Panc1 (cell line): Measurements from ENCODE around the gene SARNP.

Experiments
- CTCF ChIP-seq: fragments of 450-650 bp; IDR thresholded peaks from 2 replicates; pipeline ENCODE4 v1.5.1; 2017; ENCODE audit warnings: mild to moderate bottlenecking
- POLR2AphosphoS5 ChIP-seq: IDR thresholded peaks from 2 replicates; pipeline ENCODE4 v1.6.1; 2012; ENCODE audit warnings: mild to moderate bottlenecking, low read depth, low read length, moderate library complexity
- REST ChIP-seq, 2 experiments: IDR thresholded peaks; 2 replicates each; pipeline ENCODE4 v1.6.1; 2011 to 2012; ENCODE audit warnings: low read depth in 2 of 2, control low read depth in 1 of 2, low read length in 1 of 2, mild to moderate bottlenecking in 1 of 2, moderate library complexity in 1 of 2; ENCODE audit not compliant: insufficient read depth in 1 of 2
- SIN3A ChIP-seq: IDR thresholded peaks from 2 replicates; pipeline ENCODE4 v1.6.1; 2012; ENCODE audit warnings: low read depth, mild to moderate bottlenecking, low read length, moderate library complexity, borderline replicate concordance; ENCODE audit not compliant: insufficient read depth
- TCF7L2 ChIP-seq: IDR thresholded peaks from 2 replicates; pipeline ENCODE4 v1.6.1; 2011; ENCODE audit warnings: mild to moderate bottlenecking, low read depth, low read length, inconsistent platforms

- TF ChIP-seq CTCF (no peak), REST (IDR thresholded peaks at IDR 0.05; ENCODE audit: insufficient read depth in 1 of 2, low read depth in 2 of 2, low read length in 1 of 2) (no peak), POLR2AphosphoS5 (no peak), TCF7L2 (no peak), SIN3A (no peak)
Measured at GRCh38 chr12:55842681-55843429, 25.3 kb upstream of the SARNP start, which contains the start of gene MMP19.
